ENCODE measurements around the gene LARGE2. TPM values are rescaled to one million over a fixed set of nuclear protein-coding genes. Genes with fewer than 3 reads are reported as not detected.
"Not testable (repeated sequence)": the region's sequence is repeated elsewhere in the genome, so short reads cannot be mapped to it uniquely, and the experiment has no call there.

LARGE2 gene
- total RNA-seq, 1 donor = not detected

GRCh38 chr11:45896422-45896984 is 26.0 kb upstream of the LARGE2 start:
- TF ChIP-seq, protein P1, sequence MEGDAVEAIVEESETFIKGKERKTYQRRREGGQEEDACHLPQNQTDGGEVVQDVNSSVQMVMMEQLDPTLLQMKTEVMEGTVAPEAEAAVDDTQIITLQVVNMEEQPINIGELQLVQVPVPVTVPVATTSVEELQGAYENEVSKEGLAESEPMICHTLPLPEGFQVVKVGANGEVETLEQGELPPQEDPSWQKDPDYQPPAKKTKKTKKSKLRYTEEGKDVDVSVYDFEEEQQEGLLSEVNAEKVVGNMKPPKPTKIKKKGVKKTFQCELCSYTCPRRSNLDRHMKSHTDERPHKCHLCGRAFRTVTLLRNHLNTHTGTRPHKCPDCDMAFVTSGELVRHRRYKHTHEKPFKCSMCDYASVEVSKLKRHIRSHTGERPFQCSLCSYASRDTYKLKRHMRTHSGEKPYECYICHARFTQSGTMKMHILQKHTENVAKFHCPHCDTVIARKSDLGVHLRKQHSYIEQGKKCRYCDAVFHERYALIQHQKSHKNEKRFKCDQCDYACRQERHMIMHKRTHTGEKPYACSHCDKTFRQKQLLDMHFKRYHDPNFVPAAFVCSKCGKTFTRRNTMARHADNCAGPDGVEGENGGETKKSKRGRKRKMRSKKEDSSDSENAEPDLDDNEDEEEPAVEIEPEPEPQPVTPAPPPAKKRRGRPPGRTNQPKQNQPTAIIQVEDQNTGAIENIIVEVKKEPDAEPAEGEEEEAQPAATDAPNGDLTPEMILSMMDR (IDR thresholded peaks at IDR 0.05; ENCODE audit: insufficient read depth, low read depth, low read length) = no peak
- no peak overlapping the region for H3K4me3 ChIP-seq (ENCODE audit: low read depth, low read length)
- DNase-seq (ENCODE audit: low read depth) = no peak

DNA sequence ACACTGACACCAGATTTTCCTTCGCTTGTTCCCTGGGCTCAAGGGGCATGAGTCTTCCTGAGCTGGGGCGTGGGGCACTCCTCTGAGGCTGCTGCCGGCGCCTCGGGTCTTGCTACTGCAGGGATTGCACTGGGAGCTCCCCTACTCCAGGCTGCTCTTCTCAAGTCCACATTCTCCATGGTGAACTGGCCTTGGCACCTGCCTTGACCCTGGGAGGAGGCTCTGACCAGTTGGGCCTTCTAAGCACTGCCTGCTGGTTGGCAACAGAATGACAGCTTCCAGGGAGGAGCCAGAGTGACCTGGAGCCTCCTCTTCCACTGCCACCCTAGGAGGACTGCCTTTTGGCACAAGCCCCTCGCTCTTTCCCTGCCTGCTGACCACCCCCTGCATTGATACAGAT is 24.9 kb upstream of the LARGE2 start:
- TF ChIP-seq, protein P1 (IDR thresholded peaks at IDR 0.05; ENCODE audit: insufficient read depth, low read depth, low read length) = no peak
- no peak overlapping the region for H3K4me3 ChIP-seq (ENCODE audit: low read depth, low read length)
- DNase-seq (ENCODE audit: low read depth) = no peak

DNA sequence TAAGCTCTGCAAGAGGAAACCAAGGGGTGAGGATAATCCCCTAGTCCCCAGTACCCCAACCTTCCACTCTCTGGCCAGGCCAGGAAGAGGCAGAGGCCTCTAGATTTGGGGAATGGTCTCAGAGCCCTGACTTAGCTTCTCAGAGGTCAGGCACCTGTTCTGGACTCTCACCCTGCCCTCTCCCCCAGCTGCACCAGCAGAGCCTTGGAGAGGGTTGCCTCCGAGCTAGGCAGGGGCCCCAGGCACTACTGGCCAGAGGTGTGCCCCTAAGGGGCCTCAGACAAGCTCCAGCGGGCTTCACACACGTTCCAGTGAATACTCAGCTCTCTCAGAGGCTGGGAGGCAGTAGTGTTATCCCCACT is 23.4 kb upstream of the LARGE2 start:
- no peak overlapping the region for H3K4me3 ChIP-seq (ENCODE audit: low read depth, low read length)
- TF ChIP-seq, protein P1 (IDR thresholded peaks at IDR 0.05; ENCODE audit: insufficient read depth, low read depth, low read length) = no peak
- no peak for DNase-seq (ENCODE audit: low read depth)

- peak; percentile 85 for DNase-seq (ENCODE audit: low read depth)
- H3K4me3 ChIP-seq (ENCODE audit: low read depth, low read length) = peak overlapping the region; percentile 58
- TF ChIP-seq, protein P1 (IDR thresholded peaks at IDR 0.05; ENCODE audit: insufficient read depth, low read depth, low read length) = no peak
Measured at GRCh38 chr11:45899448-45900174, 22.8 kb upstream of the LARGE2 start.

- not testable (repeated sequence) for DNase-seq (ENCODE audit: low read depth)
- H3K4me3 ChIP-seq (ENCODE audit: low read depth, low read length) = peak overlapping the region; percentile 56
Measured at GRCh38 chr11:45900175-45900800, 22.2 kb upstream of the LARGE2 start.

GRCh38 chr11:45900916-45901617 is 21.4 kb upstream of the LARGE2 start:
- no peak for DNase-seq (ENCODE audit: low read depth)
- peak overlapping the region; percentile 56 for H3K4me3 ChIP-seq (ENCODE audit: low read depth, low read length)
- TF ChIP-seq, protein P1 (IDR thresholded peaks at IDR 0.05; ENCODE audit: insufficient read depth, low read depth, low read length) = no peak

DNA sequence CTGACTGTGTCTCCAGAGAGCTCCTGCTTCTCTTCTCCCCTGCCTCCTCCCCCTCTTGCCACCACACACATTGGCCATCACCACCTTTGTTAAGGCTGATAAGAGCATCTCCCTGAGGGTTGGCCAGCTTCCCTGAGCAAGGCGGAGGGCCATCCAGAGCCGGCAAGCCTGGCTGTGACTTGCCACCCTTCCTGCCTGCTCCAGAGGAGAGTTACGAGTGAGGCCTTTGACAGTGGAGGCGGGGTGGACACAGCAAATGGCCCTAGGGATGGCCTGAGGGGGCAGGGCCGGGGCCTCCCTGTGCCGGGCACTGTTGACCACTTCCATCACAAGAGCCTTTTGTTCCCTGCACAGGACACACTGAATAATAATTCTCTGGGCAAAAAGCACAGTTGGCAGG is 20.8 kb upstream of the LARGE2 start:
- no peak for DNase-seq (ENCODE audit: low read depth)
- TF ChIP-seq, protein P1 (IDR thresholded peaks at IDR 0.05; ENCODE audit: insufficient read depth, low read depth, low read length) = no peak
- H3K4me3 ChIP-seq (ENCODE audit: low read depth, low read length) = no peak overlapping the region
